GM19193 (cell line): Measurements from ENCODE around the gene SPN.

Source experiments
- POLR2A ChIP-seq: IDR thresholded peaks from 4 replicates; pipeline ENCODE4 v1.6.1; 2011; ENCODE audit not compliant: insufficient read depth, insufficient read length; ENCODE audit errors: extremely low read depth

SPN gene

DNA sequence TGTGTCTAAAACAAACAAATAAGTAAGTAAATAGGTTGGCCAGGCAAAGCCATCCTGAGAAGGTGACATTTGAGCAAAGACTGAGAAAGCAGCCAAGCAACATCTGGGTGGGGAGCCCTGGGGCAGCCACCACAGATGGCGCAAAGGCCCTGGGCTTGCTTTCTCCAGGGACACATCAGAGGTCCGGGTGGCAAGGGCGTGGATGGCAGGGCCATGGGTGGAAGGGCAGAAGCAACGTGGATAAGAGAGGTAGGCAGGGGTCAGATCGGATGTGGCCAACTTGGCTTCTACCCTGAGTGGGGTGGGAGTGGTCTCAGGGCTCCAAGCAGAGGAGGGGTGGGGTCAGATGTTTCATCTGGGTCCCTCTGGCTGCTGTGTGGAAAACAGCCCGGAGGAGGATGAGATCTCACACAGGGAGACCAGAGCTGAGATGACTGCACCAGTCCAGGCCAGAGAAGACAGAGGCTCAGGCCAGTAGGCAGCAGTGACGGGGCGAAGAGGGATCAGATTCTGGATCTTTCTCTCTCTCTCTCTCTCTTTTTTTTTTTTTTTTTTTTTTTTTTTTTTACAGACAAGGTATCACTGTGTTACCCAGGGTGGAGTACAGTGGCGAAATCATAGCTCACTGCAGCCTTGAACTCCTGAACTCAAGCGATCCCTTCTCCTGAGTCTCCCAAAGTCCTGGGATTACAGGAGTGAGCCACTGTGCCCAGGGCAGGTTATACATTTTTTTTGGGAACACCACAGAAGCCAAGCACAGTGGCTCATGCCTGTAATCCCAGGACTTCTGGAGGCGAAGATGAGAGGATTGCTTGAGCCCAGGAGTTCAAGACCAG, 6.1 kb upstream of the SPN start:
- no peak for TF ChIP-seq POLR2A

DNA sequence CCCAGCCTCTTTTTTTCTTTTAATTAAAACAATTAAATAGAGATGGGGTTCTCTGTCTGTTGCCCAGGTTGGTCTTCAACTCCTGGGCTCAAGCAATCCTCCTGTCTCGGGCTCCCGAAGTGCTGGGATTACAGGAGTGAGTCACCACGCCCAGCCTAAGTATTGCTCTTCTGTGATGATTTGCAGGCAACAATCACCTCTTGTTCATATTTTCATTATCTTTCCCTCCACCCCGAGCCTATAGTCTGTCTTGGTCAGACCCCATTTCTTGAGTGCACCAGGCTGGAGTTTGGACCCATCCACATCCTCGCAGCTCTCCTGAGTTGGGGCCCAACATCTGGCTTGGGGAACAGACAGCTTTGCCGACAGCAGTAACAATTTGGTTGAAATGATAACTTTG, 4.3 kb upstream of the SPN start:
- no peak for TF ChIP-seq POLR2A

DNA sequence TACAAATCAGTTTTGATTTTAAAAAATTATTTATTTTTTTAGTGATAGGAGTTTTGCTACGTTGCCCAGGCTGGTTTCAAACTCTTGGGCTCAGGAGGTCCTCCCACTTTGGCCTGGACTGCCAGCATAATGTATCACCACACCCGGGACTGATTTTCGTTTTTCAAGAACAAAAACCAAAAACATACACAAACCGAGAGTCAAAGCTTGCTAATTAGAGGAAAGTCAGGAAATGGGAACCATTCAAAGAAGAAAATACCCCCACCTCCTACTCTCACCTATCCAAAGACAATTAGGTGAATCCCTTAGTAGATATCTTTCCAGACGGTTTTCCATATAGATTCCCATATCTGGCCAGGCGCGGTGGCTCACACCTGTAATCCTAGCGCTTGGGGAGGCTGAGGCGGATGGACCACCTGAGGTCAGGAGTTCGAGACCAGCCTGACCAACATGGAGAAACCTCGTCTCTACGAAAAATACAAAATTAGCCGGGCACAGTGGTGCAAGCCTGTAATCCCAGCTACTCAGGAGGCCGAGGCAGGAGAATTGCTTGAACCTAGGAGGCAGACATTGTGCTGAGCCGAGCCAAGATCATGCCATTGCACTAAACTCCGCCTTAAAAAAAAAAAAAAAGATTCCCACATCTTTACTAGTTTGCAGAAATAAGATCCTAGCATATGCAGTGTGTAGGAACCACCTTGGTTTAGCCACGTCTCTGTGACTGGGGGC, 883 bp upstream of the SPN start:
- no peak for TF ChIP-seq POLR2A

DNA sequence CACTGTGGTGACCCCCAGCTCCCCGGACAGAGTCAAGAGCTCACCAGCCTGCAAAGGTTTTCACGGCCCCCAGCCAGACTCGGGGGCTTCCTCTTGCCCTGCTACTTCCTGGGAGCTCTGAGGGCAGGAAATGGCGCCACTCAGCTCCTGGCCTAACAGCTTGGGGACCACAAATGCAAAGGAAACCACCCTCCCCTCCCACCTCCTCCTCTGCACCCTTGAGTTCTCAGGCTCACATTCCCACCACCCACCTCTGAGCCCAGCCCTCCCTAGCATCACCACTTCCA, 375 bp upstream of the SPN start:
- no peak for TF ChIP-seq POLR2A

DNA sequence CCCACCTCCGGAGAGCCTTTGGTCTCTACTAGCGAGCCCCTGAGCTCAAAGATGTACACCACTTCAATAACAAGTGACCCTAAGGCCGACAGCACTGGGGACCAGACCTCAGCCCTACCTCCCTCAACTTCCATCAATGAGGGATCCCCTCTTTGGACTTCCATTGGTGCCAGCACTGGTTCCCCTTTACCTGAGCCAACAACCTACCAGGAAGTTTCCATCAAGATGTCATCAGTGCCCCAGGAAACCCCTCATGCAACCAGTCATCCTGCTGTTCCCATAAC, 702 bp downstream of the SPN start:
- TF ChIP-seq POLR2A, result no peak

DNA sequence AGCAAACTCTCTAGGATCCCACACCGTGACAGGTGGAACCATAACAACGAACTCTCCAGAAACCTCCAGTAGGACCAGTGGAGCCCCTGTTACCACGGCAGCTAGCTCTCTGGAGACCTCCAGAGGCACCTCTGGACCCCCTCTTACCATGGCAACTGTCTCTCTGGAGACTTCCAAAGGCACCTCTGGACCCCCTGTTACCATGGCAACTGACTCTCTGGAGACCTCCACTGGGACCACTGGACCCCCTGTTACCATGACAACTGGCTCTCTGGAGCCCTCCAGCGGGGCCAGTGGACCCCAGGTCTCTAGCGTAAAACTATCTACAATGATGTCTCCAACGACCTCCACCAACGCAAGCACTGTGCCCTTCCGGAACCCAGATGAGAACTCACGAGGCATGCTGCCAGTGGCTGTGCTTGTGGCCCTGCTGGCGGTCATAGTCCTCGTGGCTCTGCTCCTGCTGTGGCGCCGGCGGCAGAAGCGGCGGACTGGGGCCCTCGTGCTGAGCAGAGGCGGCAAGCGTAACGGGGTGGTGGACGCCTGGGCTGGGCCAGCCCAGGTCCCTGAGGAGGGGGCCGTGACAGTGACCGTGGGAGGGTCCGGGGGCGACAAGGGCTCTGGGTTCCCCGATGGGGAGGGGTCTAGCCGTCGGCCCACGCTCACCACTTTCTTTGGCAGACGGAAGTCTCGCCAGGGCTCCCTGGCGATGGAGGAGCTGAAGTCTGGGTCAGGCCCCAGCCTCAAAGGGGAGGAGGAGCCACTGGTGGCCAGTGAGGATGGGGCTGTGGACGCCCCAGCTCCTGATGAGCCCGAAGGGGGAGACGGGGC, 1.3 kb downstream of the SPN start:
- TF ChIP-seq POLR2A, result no peak

DNA sequence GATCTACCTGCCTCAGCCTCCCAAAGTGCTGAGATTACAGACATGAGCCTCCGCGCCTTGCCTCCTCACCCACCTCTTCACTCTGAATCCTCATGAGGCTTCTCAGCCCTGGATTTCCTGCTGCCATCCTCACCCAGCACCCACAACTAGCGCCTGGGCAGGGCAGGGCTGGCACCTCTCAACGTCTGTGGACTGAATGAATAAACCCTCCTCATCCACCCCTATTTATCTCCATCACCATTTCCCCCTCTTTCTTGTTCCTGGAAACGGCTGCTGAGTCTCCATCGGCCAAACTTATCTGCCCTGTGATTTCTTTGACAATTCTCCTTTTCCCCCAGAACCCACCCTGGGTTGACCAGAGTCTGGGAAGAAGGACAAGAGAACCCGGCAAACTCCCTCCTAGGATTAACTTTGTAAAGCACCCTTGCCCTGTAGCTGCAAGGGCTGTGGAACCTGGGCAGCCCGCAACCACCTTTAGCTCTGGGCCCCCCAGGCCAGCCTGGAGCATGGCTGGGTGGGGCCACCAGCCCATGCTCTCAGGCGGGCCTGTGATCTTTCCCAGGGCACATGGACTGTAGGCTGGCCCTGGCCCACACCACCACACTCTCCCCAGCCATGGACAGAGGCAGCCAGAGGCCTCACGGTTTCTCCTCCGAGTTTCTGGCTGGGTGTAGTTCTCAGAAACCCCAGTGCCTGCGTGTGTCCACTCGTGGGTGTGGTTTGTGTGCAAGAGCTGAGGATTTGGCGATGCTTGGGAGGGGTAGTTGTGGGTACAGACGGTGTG, 2.4 kb downstream of the SPN start:
- no peak for TF ChIP-seq POLR2A

DNA sequence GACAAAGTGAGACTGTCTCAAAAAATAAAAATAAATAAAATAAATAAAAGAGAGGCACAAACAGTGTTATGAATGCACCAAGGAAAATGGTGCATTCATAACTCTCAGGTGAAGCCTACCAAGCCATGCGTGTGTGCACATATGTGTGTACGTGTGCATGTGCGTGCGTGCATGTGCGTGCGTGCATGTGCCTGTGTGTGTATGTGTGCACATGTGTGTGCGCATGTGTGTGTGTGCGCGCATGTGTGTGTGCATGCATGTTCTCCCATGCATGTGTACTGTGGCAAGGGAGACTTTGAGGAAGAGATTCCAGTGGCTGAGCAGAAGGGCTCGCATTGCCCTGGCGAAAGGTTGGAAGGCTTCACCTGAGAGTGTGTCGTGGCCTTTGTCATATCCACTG, 4.7 kb downstream of the SPN start:
- TF ChIP-seq POLR2A, result peak; percentile 38

DNA sequence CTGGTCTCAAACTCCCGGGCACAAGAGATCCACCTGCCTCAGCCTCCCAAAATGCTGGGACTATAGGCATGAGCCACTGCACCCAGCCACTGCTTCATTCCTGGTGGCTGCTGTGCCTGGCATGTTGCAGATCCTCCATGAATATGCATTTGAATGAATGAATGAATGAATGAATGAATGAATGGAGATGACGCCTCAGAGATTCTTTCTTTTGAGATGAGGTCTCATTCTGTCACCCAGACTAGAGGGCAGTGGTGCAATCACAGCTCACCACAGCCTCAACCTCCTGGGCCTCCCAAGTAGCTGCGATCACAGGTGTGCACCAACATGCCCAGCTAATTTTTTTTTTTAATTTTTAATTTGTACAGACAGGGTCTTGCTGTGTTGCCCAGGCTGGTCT, 5.2 kb downstream of the SPN start:
- TF ChIP-seq POLR2A, result no peak

DNA sequence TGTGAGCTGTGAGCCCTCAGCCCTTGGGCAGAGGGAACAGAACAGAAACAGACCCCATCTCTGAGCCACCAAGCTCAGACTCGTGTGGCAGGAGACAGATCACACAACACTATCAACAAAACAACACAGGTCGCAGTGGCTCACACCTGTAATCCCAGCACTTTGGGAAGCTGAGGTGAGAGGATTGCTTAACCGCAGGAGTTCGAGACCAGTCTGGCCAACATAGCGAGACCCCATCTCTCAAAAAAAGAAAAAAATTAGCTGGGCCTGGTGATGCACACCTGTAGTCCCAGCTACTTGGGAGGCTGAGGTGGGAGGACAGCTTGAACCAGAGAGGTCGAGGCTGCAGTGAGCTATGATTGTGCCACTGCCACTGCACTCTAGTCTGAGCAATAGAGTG, 10.5 kb downstream of the SPN start:
- TF ChIP-seq POLR2A, result no peak

DNA sequence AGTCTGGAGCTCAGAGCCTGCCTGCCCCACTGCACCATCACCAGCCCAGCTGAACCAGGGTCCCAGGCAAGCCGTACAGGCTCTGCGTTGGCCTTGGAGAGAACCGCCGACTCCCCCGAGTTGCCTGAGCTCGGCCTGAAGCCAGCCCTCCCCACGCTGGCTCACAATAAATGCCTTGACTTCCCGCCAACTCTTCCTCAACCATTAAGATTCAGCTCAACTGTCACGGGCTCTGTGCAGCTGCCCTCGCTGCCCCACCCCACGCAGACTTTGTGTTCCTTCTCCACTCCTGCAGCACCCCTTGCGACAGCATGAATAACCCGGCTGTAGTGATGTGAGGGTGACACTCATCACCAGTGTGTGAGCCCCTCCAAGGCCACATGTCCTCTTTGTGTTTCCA, 11.1 kb downstream of the SPN start:
- no peak for TF ChIP-seq POLR2A

DNA sequence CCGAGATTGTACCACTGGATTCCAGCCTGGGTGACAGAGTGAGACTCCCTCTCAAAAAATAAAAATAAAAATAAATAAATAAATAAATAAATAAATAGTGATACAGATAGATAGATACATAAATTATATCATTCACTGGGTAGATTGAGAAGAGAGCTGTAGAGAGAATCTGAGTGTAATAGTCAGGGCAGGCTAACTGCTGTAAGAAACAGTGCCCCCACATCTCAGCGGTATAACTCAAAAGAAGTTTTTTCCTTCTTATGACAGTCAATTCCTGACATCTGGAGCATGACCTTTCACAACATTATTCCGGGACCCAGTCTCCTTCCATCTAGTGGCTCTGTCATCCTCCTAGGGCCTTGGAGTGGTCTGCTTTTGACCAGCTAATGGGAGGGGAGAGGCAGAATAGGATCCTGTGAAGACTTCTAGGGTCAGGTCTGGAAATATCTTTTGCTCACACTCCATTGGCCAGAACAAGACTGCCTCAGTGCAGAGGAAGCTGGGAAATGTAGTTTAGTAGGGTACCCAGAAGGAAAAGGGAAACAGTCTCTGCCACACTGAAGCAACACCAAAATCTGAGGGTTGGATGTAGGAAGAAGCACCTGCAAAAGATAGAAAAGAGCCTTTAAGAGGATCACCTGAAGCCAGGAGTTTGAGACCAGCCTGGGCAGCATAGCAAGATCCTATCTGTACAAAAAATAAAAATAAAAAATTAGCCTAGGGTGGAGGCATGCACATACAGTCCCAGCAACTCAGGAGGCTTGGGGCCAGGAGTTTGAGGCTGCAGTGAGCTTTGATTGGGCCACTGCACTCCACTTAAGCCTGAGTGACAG, 13.0 kb downstream of the SPN start:
- no peak for TF ChIP-seq POLR2A

DNA sequence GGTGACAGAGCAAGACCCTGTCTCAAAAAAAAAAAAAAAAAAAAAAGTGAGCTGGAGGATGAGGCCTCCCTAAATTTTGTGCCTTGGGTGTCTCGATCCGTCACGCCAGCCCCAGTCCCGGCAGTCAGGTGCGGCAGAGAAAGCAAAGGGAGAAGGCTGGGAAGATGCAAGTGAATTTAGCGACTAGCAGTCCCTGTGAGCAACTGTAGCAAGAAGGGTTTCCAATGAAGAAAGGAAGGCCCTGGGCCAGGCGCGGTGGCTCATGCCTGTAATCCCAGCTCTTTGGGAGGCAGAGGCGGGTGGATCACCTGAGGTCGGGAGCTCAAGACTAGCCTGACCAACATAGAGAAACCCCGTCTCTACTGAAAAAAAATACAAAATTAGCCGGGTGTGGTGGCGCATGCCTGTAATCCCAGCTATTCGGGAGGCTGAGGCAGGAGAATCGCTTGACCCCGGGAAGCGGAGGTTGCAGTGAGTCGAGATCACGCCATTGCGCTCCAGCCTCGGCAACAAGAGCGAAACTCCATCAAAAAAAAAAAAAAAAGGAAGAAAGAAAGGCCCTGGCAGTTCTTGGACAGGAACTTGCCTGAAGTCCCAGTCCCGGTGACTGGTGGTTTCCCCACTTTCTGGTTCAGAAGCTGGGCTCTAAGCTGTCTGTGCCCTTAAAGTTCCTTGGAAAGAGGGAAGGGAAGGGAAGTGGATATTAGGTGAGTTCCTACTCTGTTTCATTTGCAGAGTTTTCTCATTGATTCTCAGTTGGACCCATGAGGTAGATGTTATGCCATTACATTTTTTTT, 14.1 kb downstream of the SPN start:
- TF ChIP-seq POLR2A, result no peak
